Calu3 (cell line): ENCODE results near the gene TMEM39B. TPM values are rescaled to one million over a fixed set of nuclear protein-coding genes. Genes with fewer than 3 reads are reported as not detected.

Source experiments
- BruUV-seq: library from RNA; stranded (reverse); fragments of 400-500 nt; replicated peaks from 2 replicates; lab custom pipeline; 2021; lab: Mats Ljungman, UMichigan
- CTCF ChIA-PET: fragments of 300-600 bp; sonication (Branson Sonifier 250); formaldehyde crosslinking; loops from one replicate; lab custom pipeline; 2022; ENCODE audit warnings: antibody characterized with exemption; lab: Charles Lee
- DNase-seq: peaks from one replicate; pipeline ENCODE4 v3.0.0; 2022
- H3K27ac Mint-ChIP-seq: one replicate; pipeline ENCODE4 v1.8.0; 2022; ENCODE audit warnings: mixed read lengths; ENCODE audit not compliant: unreplicated experiment
- H3K27me3 Mint-ChIP-seq: one replicate; pipeline ENCODE4 v1.8.0; 2022; ENCODE audit warnings: mixed read lengths; ENCODE audit not compliant: unreplicated experiment
- H3K36me3 Mint-ChIP-seq: one replicate; pipeline ENCODE4 v1.8.0; 2022; ENCODE audit warnings: mild to moderate bottlenecking, moderate library complexity, mixed read lengths; ENCODE audit not compliant: insufficient read depth, unreplicated experiment
- H3K4me1 Mint-ChIP-seq: one replicate; pipeline ENCODE4 v1.8.0; 2022; ENCODE audit warnings: mild to moderate bottlenecking, low read depth, mixed read lengths; ENCODE audit not compliant: unreplicated experiment
- H3K4me3 Mint-ChIP-seq: one replicate; pipeline ENCODE4 v1.8.0; 2022; ENCODE audit warnings: mild to moderate bottlenecking, low read depth, moderate library complexity, mixed read lengths; ENCODE audit not compliant: unreplicated experiment
- H3K9me3 Mint-ChIP-seq: one replicate; pipeline ENCODE4 v1.8.0; 2022; ENCODE audit warnings: low read depth, mixed read lengths; ENCODE audit not compliant: unreplicated experiment
- CTCF ChIP-seq: fragments of 200-600 bp; IDR thresholded peaks from one replicate; pipeline ENCODE4 v1.8.0; 2022; ENCODE audit warnings: antibody characterized with exemption; ENCODE audit not compliant: unreplicated experiment
- intact Hi-C: fragments of 100-400 bp; cut with micrococcal nuclease; formaldehyde crosslinking; loops from one replicate; pipeline ENCODE4 v1.10.0; 2022; ENCODE audit not compliant: unreplicated experiment
- total RNA-seq: library from RNA; stranded (reverse); gene quantifications from 2 replicates; pipeline ENCODE4 v1.2.3, GENCODE V29; 2022

TMEM39B gene
- total RNA-seq, 1 experiment from 2014 or later, result 19.5 TPM

GRCh38 chr1:32125313-32125712 is 52.6 kb downstream of the TMEM39B start:
- Mint-ChIP-seq H3K4me3 (no peak overlapping the region), H3K27me3 (no peaks in the 10 kb centered on the region), H3K4me1 (peaks cover 24% of the 10 kb centered on the region), H3K9me3 (no peaks in the 10 kb centered on the region), H3K36me3 (peaks cover 13% of the 10 kb centered on the region), H3K27ac (no peak overlapping the region)
- CTCF ChIA-PET, result no interaction called here
- no peak for DNase-seq
- TF ChIP-seq CTCF, result no peak
- intact Hi-C loops, result no loop called here
- no TSS peak for BruUV-seq

GRCh38 chr1:32126770-32127169 is 54.0 kb downstream of the TMEM39B start:
- Mint-ChIP-seq H3K4me3 (no peak overlapping the region), H3K4me1 (peaks cover 14% of the 10 kb centered on the region), H3K9me3 (no peaks in the 10 kb centered on the region), H3K27ac (no peak overlapping the region), H3K27me3 (no peaks in the 10 kb centered on the region), H3K36me3 (peaks cover 10% of the 10 kb centered on the region)
- no peak for DNase-seq
- BruUV-seq, result no TSS peak
- intact Hi-C loops, result no loop called here
- TF ChIP-seq CTCF, result no peak
- CTCF ChIA-PET, result no interaction called here

GRCh38 chr1:32127409-32128198 is 54.9 kb downstream of the TMEM39B start:
- no TSS peak for BruUV-seq
- H3K4me1 Mint-ChIP-seq, result peaks cover 6% of the 10 kb centered on the region
- H3K9me3 Mint-ChIP-seq, result no peaks in the 10 kb centered on the region
- DNase-seq, result no peak
- CTCF ChIA-PET, result no interaction called here
- intact Hi-C loops, result no loop called here
- TF ChIP-seq CTCF, result no peak
- no peaks in the 10 kb centered on the region for H3K27me3 Mint-ChIP-seq
- peaks cover 4% of the 10 kb centered on the region for H3K36me3 Mint-ChIP-seq
- no peak overlapping the region for H3K4me3 Mint-ChIP-seq
- no peak overlapping the region for H3K27ac Mint-ChIP-seq

- TF ChIP-seq CTCF, result no peak
- no peak for DNase-seq
- Mint-ChIP-seq H3K4me1 (peaks cover 7% of the 10 kb centered on the region), H3K9me3 (no peaks in the 10 kb centered on the region), H3K4me3 (no peak overlapping the region), H3K27ac (no peak overlapping the region), H3K27me3 (no peaks in the 10 kb centered on the region), H3K36me3 (peaks cover 3% of the 10 kb centered on the region)
- intact Hi-C loops, result no loop called here
- CTCF ChIA-PET, result no interaction called here
- no TSS peak for BruUV-seq
Observed at GRCh38 chr1:32128479-32128878, 55.7 kb downstream of the TMEM39B start.
